Panc1 (cell line): ENCODE measurements around the gene EPHB6. TPM values are rescaled to one million over a fixed set of nuclear protein-coding genes. Genes with fewer than 3 reads are reported as not detected.

Experiments used
- ATAC-seq: fragments of 200-7000 bp; cut with Tn5 transposase; 2 replicates; pipeline ENCODE4 v1.9.1; 2020; ENCODE audit warnings: mild to moderate bottlenecking, moderate library complexity
- BruUV-seq: library from RNA; stranded (reverse); fragments of 400-500 nt; replicated peaks from 2 replicates; lab custom pipeline; 2021; lab: Mats Ljungman, UMichigan
- CTCF ChIA-PET: fragments of 300-600 bp; sonication (Branson Sonifier 250); formaldehyde crosslinking; loops from one replicate; lab custom pipeline; 2022; ENCODE audit warnings: antibody characterized with exemption; lab: Charles Lee
- POLR2A ChIA-PET: fragments of 300-600 bp; sonication (Branson Sonifier 250); formaldehyde crosslinking; loops from one replicate; lab custom pipeline; 2022; ENCODE audit warnings: antibody characterized with exemption; lab: Charles Lee
- DNase-seq: peaks from one replicate; pipeline ENCODE4 v3.0.0-alpha.2; 2010; ENCODE audit warnings: low read depth, low spot score
- H3K27ac ChIP-seq: 2 replicates; pipeline ENCODE4 v1.5.1; 2011; ENCODE audit warnings: mild to moderate bottlenecking, low read length, inconsistent platforms
- H3K27me3 ChIP-seq: fragments of 200-500 bp; sonication (Bioruptor generic); 2 replicates; pipeline ENCODE4 v1.6.0; 2014; ENCODE audit warnings: low read length, inconsistent platforms; ENCODE audit not compliant: control insufficient read depth, insufficient read depth
- H3K36me3 ChIP-seq: fragments of 200-500 bp; sonication (Bioruptor generic); 2 replicates; pipeline ENCODE4 v1.5.1; 2014; ENCODE audit warnings: inconsistent platforms, mild to moderate bottlenecking, low read length, moderate library complexity; ENCODE audit not compliant: control insufficient read depth, insufficient read depth
- H3K4me1 ChIP-seq: 2 replicates; pipeline ENCODE4 v1.5.1; 2011; ENCODE audit warnings: inconsistent platforms, mild to moderate bottlenecking, low read length, moderate library complexity; ENCODE audit not compliant: control insufficient read depth, insufficient read depth
- H3K4me3 ChIP-seq, 2 experiments: 2 replicates each; pipeline ENCODE4 v1.5.1; 2011 to 2012; ENCODE audit warnings: low read depth in 2 of 2, low read length in 2 of 2, mild to moderate bottlenecking in 2 of 2, inconsistent platforms in 1 of 2, moderate library complexity in 1 of 2
- H3K9me3 ChIP-seq: fragments of 200-500 bp; sonication (Bioruptor generic); 2 replicates; pipeline ENCODE4 v1.5.1; 2014; ENCODE audit warnings: low read depth, mild to moderate bottlenecking, inconsistent platforms, low read length, moderate library complexity; ENCODE audit not compliant: control insufficient read depth, insufficient read depth
- CTCF ChIP-seq: fragments of 450-650 bp; IDR thresholded peaks from 2 replicates; pipeline ENCODE4 v1.5.1; 2017; ENCODE audit warnings: mild to moderate bottlenecking
- POLR2AphosphoS5 ChIP-seq: IDR thresholded peaks from 2 replicates; pipeline ENCODE4 v1.6.1; 2012; ENCODE audit warnings: mild to moderate bottlenecking, low read depth, low read length, moderate library complexity
- REST ChIP-seq, 2 experiments: IDR thresholded peaks; 2 replicates each; pipeline ENCODE4 v1.6.1; 2011 to 2012; ENCODE audit warnings: low read depth in 2 of 2, control low read depth in 1 of 2, low read length in 1 of 2, mild to moderate bottlenecking in 1 of 2, moderate library complexity in 1 of 2; ENCODE audit not compliant: insufficient read depth in 1 of 2
- SIN3A ChIP-seq: IDR thresholded peaks from 2 replicates; pipeline ENCODE4 v1.6.1; 2012; ENCODE audit warnings: low read depth, mild to moderate bottlenecking, low read length, moderate library complexity, borderline replicate concordance; ENCODE audit not compliant: insufficient read depth
- TCF7L2 ChIP-seq: IDR thresholded peaks from 2 replicates; pipeline ENCODE4 v1.6.1; 2011; ENCODE audit warnings: mild to moderate bottlenecking, low read depth, low read length, inconsistent platforms
- in situ Hi-C: cut with HindIII; loops from 2 replicates; pipeline ENCODE4 v1.10.0; 2016; ENCODE audit warnings: low sequenced_read_pairs, low pct_unique_long_range_greater_than_20kb
- intact Hi-C: fragments of 100-400 bp; cut with micrococcal nuclease; formaldehyde crosslinking; loops from one replicate; pipeline ENCODE4 v1.10.0; 2022; ENCODE audit not compliant: unreplicated experiment
- total RNA-seq: library from RNA; stranded (reverse); gene quantifications from one replicate; pipeline ENCODE4 v1.2.1, GENCODE V29; 2021; ENCODE audit not compliant: unreplicated experiment

Gene EPHB6
- total RNA-seq, 1 experiment from 2014 or later = 0.54 TPM

- peak; percentile 89 for ATAC-seq
- H3K4me3 ChIP-seq = peak overlapping the region; percentile 56 to 79
- intact Hi-C loops (loop anchor here (1.0 to 2.0 kb wide), 2 partner anchors 149 to 361 kb away; no protein-coding TSS in a partner anchor), in situ Hi-C loops (no loop called here)
- TF ChIP-seq CTCF (peak; percentile 90), TCF7L2 (no peak)
- H3K9me3 ChIP-seq = no peaks in the 10 kb centered on the region
- ChIA-PET POLR2A (no interaction called here), CTCF (interaction anchor here (0.6 to 1.0 kb wide), 2 partner anchors 362 to 562 kb away, joined by 3 to 6 read pairs; no protein-coding TSS in a partner anchor)
- H3K36me3 ChIP-seq = no peaks in the 10 kb centered on the region; the same call in none of the 2 replicates
- H3K27ac ChIP-seq = no peak overlapping the region
- BruUV-seq = no TSS peak
- DNase-seq = peak; percentile 61
- no peaks in the 10 kb centered on the region; the same call in 1 of the 2 replicates for H3K4me1 ChIP-seq
- H3K27me3 ChIP-seq = peaks cover 27% of the 10 kb centered on the region
Measured at GRCh38 chr7:142853739-142854371, 1.0 kb upstream of the EPHB6 start.

- ATAC-seq (no peak), DNase-seq (no peak)
- POLR2A ChIA-PET = no interaction called here
- Histone ChIP-seq H3K36me3 (no peaks in the 10 kb centered on the region; the same call in none of the 2 replicates), H3K27me3 (peaks cover 30% of the 10 kb centered on the region), H3K9me3 (no peaks in the 10 kb centered on the region), H3K27ac (no peak overlapping the region), H3K4me3 (peak overlapping the region; percentile 56 to 79), H3K4me1 (no peaks in the 10 kb centered on the region; the same call in 1 of the 2 replicates)
- CTCF ChIA-PET = interaction anchor here (0.6 to 1.4 kb wide), 3 partner anchors 11 to 360 kb away, joined by 3 to 8 read pairs (median 4); no protein-coding TSS in a partner anchor
- intact Hi-C loops = loop anchor here (2.0 kb wide), 1 partner anchor 360 kb away; no protein-coding TSS in a partner anchor
- in situ Hi-C loops = no loop called here
- no TSS peak for BruUV-seq
- no peak for TF ChIP-seq CTCF
- no peak for TF ChIP-seq REST (IDR thresholded peaks at IDR 0.05; ENCODE audit: insufficient read depth in 1 of 2, low read depth in 2 of 2, low read length in 1 of 2)
- TF ChIP-seq POLR2AphosphoS5 = no peak
- no peak for TF ChIP-seq SIN3A
- TF ChIP-seq TCF7L2 = no peak
Measured at GRCh38 chr7:142855114-142855743, 353 bp downstream of the EPHB6 start.
